HL-60 (cell line): Measurements from ENCODE around the gene EMC8.

Experiments used
- GABPA ChIP-seq: IDR thresholded peaks from 2 replicates; pipeline ENCODE4 v1.6.1; 2012; ENCODE audit warnings: low read depth
- POLR2AphosphoS5 ChIP-seq: IDR thresholded peaks from 2 replicates; pipeline ENCODE4 v1.6.1; 2012; ENCODE audit warnings: low read depth
- SPI1 ChIP-seq: IDR thresholded peaks from 2 replicates; pipeline ENCODE4 v1.6.1; 2012; ENCODE audit warnings: low read depth, mild to moderate bottlenecking, borderline replicate concordance
- TF ChIP-seq, protein P1 (sequence below): IDR thresholded peaks from one replicate; pipeline ENCODE4 v1.5.1; 2011; ENCODE audit warnings: low read length, control low read depth, inconsistent platforms; ENCODE audit not compliant: insufficient read depth
- TF ChIP-seq, protein P2 (sequence below): IDR thresholded peaks from 2 replicates; pipeline ENCODE4 v1.6.1; 2012; ENCODE audit warnings: low read depth; ENCODE audit not compliant: insufficient replicate concordance

DNA sequence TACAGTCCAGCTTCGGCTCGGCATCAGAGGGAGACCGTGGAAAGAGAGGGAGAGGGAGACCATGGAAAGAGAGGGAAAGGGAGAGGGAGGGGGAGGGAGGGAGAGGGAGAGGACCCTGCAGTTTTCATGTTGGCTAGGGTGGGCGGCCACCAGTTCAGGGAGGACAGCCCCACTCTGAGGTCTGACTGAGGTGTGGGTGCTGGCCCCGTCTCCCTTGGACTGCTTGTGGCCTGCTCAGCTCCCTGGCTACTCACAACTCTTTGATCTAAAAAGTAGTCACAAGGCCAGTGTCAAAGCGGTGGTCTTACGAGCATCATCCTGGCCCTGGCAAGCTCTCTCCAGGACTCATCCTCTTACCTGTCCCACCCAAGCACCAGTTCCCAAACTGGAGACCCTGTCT, 9.6 kb upstream of the EMC8 start:
- TF ChIP-seq, protein P1, sequence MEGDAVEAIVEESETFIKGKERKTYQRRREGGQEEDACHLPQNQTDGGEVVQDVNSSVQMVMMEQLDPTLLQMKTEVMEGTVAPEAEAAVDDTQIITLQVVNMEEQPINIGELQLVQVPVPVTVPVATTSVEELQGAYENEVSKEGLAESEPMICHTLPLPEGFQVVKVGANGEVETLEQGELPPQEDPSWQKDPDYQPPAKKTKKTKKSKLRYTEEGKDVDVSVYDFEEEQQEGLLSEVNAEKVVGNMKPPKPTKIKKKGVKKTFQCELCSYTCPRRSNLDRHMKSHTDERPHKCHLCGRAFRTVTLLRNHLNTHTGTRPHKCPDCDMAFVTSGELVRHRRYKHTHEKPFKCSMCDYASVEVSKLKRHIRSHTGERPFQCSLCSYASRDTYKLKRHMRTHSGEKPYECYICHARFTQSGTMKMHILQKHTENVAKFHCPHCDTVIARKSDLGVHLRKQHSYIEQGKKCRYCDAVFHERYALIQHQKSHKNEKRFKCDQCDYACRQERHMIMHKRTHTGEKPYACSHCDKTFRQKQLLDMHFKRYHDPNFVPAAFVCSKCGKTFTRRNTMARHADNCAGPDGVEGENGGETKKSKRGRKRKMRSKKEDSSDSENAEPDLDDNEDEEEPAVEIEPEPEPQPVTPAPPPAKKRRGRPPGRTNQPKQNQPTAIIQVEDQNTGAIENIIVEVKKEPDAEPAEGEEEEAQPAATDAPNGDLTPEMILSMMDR, result no peak
- TF ChIP-seq GABPA, result no peak
- TF ChIP-seq POLR2AphosphoS5, result no peak
- no peak for TF ChIP-seq SPI1
- TF ChIP-seq, protein P2, sequence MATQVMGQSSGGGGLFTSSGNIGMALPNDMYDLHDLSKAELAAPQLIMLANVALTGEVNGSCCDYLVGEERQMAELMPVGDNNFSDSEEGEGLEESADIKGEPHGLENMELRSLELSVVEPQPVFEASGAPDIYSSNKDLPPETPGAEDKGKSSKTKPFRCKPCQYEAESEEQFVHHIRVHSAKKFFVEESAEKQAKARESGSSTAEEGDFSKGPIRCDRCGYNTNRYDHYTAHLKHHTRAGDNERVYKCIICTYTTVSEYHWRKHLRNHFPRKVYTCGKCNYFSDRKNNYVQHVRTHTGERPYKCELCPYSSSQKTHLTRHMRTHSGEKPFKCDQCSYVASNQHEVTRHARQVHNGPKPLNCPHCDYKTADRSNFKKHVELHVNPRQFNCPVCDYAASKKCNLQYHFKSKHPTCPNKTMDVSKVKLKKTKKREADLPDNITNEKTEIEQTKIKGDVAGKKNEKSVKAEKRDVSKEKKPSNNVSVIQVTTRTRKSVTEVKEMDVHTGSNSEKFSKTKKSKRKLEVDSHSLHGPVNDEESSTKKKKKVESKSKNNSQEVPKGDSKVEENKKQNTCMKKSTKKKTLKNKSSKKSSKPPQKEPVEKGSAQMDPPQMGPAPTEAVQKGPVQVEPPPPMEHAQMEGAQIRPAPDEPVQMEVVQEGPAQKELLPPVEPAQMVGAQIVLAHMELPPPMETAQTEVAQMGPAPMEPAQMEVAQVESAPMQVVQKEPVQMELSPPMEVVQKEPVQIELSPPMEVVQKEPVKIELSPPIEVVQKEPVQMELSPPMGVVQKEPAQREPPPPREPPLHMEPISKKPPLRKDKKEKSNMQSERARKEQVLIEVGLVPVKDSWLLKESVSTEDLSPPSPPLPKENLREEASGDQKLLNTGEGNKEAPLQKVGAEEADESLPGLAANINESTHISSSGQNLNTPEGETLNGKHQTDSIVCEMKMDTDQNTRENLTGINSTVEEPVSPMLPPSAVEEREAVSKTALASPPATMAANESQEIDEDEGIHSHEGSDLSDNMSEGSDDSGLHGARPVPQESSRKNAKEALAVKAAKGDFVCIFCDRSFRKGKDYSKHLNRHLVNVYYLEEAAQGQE, result no peak
